PC-3 (cell line): ENCODE results near the gene RAB31. TPM values are rescaled to one million over a fixed set of nuclear protein-coding genes. Genes with fewer than 3 reads are reported as not detected.
"Not testable (repeated sequence)": the region's sequence is repeated elsewhere in the genome, so short reads cannot be mapped to it uniquely, and the experiment has no call there.

Source experiments
- ATAC-seq: fragments of 200-7000 bp; cut with Tn5 transposase; 2 replicates; pipeline ENCODE4 v1.9.1; 2020; ENCODE audit warnings: mild to moderate bottlenecking, moderate library complexity
- BruUV-seq: library from RNA; stranded (reverse); fragments of 400-500 nt; replicated peaks from 2 replicates; lab custom pipeline; 2021; lab: Mats Ljungman, UMichigan
- CTCF ChIA-PET: fragments of 300-600 bp; sonication (Branson Sonifier 250); formaldehyde crosslinking; loops from one replicate; lab custom pipeline; 2022; ENCODE audit warnings: antibody characterized with exemption; lab: Charles Lee
- POLR2A ChIA-PET: fragments of 300-600 bp; sonication (Branson Sonifier 250); formaldehyde crosslinking; loops from one replicate; lab custom pipeline; 2022; ENCODE audit warnings: antibody characterized with exemption; ENCODE audit not compliant: unreplicated experiment; lab: Charles Lee
- DNase-seq: peaks from one replicate; pipeline ENCODE4 v3.0.0-alpha.2; 2015
- H2AFZ ChIP-seq: fragments of 300-600 bp; sonication (generic); 2 replicates; pipeline ENCODE4 v1.6.0; 2016; ENCODE audit warnings: antibody characterized with exemption, low read length
- H3F3A ChIP-seq: fragments of 300-600 bp; sonication (generic); one replicate; pipeline ENCODE4 v1.6.0; 2017; ENCODE audit warnings: antibody characterized with exemption, low read length, control low read depth, mild to moderate bottlenecking; ENCODE audit not compliant: unreplicated experiment
- H3K27ac ChIP-seq: fragments of 300-600 bp; sonication (generic); 2 replicates; pipeline ENCODE4 v1.5.1; 2016; ENCODE audit warnings: mild to moderate bottlenecking, low read length
- H3K27me3 ChIP-seq: fragments of 300-600 bp; sonication (generic); 2 replicates; pipeline ENCODE4 v1.6.1; 2016; ENCODE audit warnings: low read length, mixed read lengths
- H3K36me3 ChIP-seq: fragments of 300-600 bp; sonication (generic); 2 replicates; pipeline ENCODE4 v1.6.1; 2016; ENCODE audit warnings: low read depth, mixed run types, low read length, mixed read lengths
- H3K4me1 ChIP-seq: fragments of 300-600 bp; sonication (generic); 2 replicates; pipeline ENCODE4 v1.5.1; 2016; ENCODE audit warnings: low read length; ENCODE audit not compliant: insufficient read depth
- H3K4me2 ChIP-seq: fragments of 300-600 bp; sonication (generic); 2 replicates; pipeline ENCODE4 v1.6.0; 2016; ENCODE audit warnings: low read length
- H3K4me3 ChIP-seq: fragments of 300-600 bp; sonication (generic); 2 replicates; pipeline ENCODE4 v1.5.1; 2016; ENCODE audit warnings: mild to moderate bottlenecking, low read length, mixed read lengths
- H3K79me2 ChIP-seq: fragments of 300-600 bp; sonication (generic); 2 replicates; pipeline ENCODE4 v1.6.1; 2017; ENCODE audit warnings: low read length, mixed read lengths
- H3K9ac ChIP-seq: fragments of 300-600 bp; sonication (generic); 2 replicates; pipeline ENCODE4 v1.6.0; 2016; ENCODE audit warnings: mild to moderate bottlenecking, low read length
- H3K9me2 ChIP-seq: fragments of 300-600 bp; sonication (generic); replicated peaks from 2 replicates; pipeline ENCODE4 v1.6.1; 2016; ENCODE audit warnings: mixed run types, low read length, mixed read lengths
- H3K9me3 ChIP-seq: fragments of 300-600 bp; sonication (generic); 2 replicates; pipeline ENCODE4 v1.6.1; 2016; ENCODE audit warnings: low read length, mixed read lengths
- H4K20me1 ChIP-seq: fragments of 300-600 bp; sonication (generic); 2 replicates; pipeline ENCODE4 v1.6.1; 2016; ENCODE audit warnings: low read length, mixed read lengths
- CTCF ChIP-seq: fragments of 300-600 bp; sonication (generic); conservative IDR thresholded peaks from 2 replicates; pipeline ENCODE4 v1.5.1; 2017; ENCODE audit warnings: antibody characterized with exemption, low read depth, mild to moderate bottlenecking, low read length
- EZH2 ChIP-seq: fragments of 300-600 bp; sonication (generic); IDR thresholded peaks from one replicate; pipeline ENCODE4 v1.6.1; 2017; ENCODE audit warnings: antibody characterized with exemption, mild to moderate bottlenecking, low read length; ENCODE audit not compliant: unreplicated experiment
- EZH2phosphoT487 ChIP-seq: fragments of 300-600 bp; sonication (generic); IDR thresholded peaks from 2 replicates; pipeline ENCODE4 v1.6.1; 2018; ENCODE audit warnings: mild to moderate bottlenecking, antibody characterized with exemption, low read length, borderline replicate concordance
- intact Hi-C: fragments of 100-400 bp; cut with micrococcal nuclease; formaldehyde crosslinking; loops from 2 replicates; pipeline ENCODE4 v1.9.0; 2023
- total RNA-seq: library from RNA; depleted of rRNA; stranded (reverse); fragments of >200 nt; gene quantifications from 2 replicates; pipeline ENCODE4 v1.2.3, GENCODE V29; 2014

The RAB31 gene
- total RNA-seq, 1 experiment from 2014 or later, result 3.8 TPM

- H4K20me1 ChIP-seq, result no peaks in the 10 kb centered on the region
- no peaks in the 10 kb centered on the region for H3K36me3 ChIP-seq
- ATAC-seq, result peak; percentile 85
- BruUV-seq, result no TSS peak
- no peak overlapping the region for H3K4me3 ChIP-seq
- intact Hi-C loops, result no loop called here
- no peaks in the 10 kb centered on the region for H3K79me2 ChIP-seq
- ChIA-PET CTCF (no interaction called here), POLR2A (interaction anchor here (0.5 kb wide), 1 partner anchor 52 kb away, joined by 3 read pairs; no protein-coding TSS in a partner anchor)
- no peak overlapping the region for H3K27ac ChIP-seq
- H3K9ac ChIP-seq, result no peak overlapping the region
- H3K27me3 ChIP-seq, result no peaks in the 10 kb centered on the region
- H2AFZ ChIP-seq, result no peak overlapping the region
- DNase-seq, result peak; percentile 71
- H3K4me1 ChIP-seq, result peaks cover 12% of the 10 kb centered on the region
- no peaks in the 10 kb centered on the region for H3K9me3 ChIP-seq
- TF ChIP-seq EZH2, result no peak
- TF ChIP-seq CTCF, result no peak
- no peak for TF ChIP-seq EZH2phosphoT487
- H3K4me2 ChIP-seq, result peak overlapping the region; percentile 8; the same call in 1 of the 2 replicates
- H3K9me2 ChIP-seq, result no peaks in the 10 kb centered on the region
- H3F3A ChIP-seq, result no peaks in the 10 kb centered on the region
Measured at GRCh38 chr18:9898792-9899549, 190.9 kb downstream of the RAB31 start.

GRCh38 chr18:9899550-9899930, 191.4 kb downstream of the RAB31 start:
- intact Hi-C loops, ATAC-seq, H3K9ac ChIP-seq, H4K20me1 ChIP-seq, H3K27ac ChIP-seq, H3K4me3 ChIP-seq, H3K79me2 ChIP-seq, H3K27me3 ChIP-seq, H3K9me3 ChIP-seq, H2AFZ ChIP-seq, H3F3A ChIP-seq, H3K36me3 ChIP-seq, H3K9me2 ChIP-seq, DNase-seq, BruUV-seq, CTCF ChIA-PET: not testable (repeated sequence)
- H3K4me2 ChIP-seq, result peak overlapping the region; percentile 8; the same call in 1 of the 2 replicates
- POLR2A ChIA-PET, result interaction anchor here (0.5 kb wide), 1 partner anchor 51 kb away, joined by 3 read pairs; no protein-coding TSS in a partner anchor
- peaks cover 12% of the 10 kb centered on the region for H3K4me1 ChIP-seq

- BruUV-seq, result no TSS peak
- no peaks in the 10 kb centered on the region for H3F3A ChIP-seq
- ATAC-seq, result no peak
- TF ChIP-seq EZH2phosphoT487, result no peak
- no peak for TF ChIP-seq CTCF
- TF ChIP-seq EZH2, result no peak
- no peaks in the 10 kb centered on the region for H4K20me1 ChIP-seq
- H3K27ac ChIP-seq, result no peak overlapping the region
- H3K4me1 ChIP-seq, result peaks cover 16% of the 10 kb centered on the region
- H3K27me3 ChIP-seq, result no peaks in the 10 kb centered on the region
- no peak overlapping the region for H3K9ac ChIP-seq
- no peak overlapping the region for H3K4me3 ChIP-seq
- intact Hi-C loops, result no loop called here
- no peaks in the 10 kb centered on the region for H3K9me2 ChIP-seq
- no peak overlapping the region for H3K4me2 ChIP-seq
- no peaks in the 10 kb centered on the region for H3K79me2 ChIP-seq
- DNase-seq, result no peak
- CTCF ChIA-PET, result no interaction called here
- no peak overlapping the region for H2AFZ ChIP-seq
- POLR2A ChIA-PET, result no interaction called here
- H3K9me3 ChIP-seq, result no peaks in the 10 kb centered on the region
- no peaks in the 10 kb centered on the region for H3K36me3 ChIP-seq
Measured at GRCh38 chr18:9900699-9901098, 192.6 kb downstream of the RAB31 start.
